Epithelial cell of esophagus (primary cell): ENCODE results near the gene PIGA.

Experiments used
- DNase-seq: peaks from one replicate; pipeline ENCODE4 v3.0.0; 2010; ENCODE audit warnings: low read depth
- H3K4me3 ChIP-seq: 2 replicates; pipeline ENCODE4 v1.5.1; 2011; ENCODE audit warnings: mild to moderate bottlenecking, low read length, control low read depth
- CTCF ChIP-seq: IDR thresholded peaks from 2 replicates; pipeline ENCODE4 v1.5.1; 2011; ENCODE audit warnings: low read depth, mild to moderate bottlenecking, low read length, control low read depth, inconsistent platforms; ENCODE audit not compliant: insufficient read depth; ENCODE audit errors: missing control alignments

The PIGA gene

GRCh38 chrX:15322072-15322471, 13.3 kb downstream of the PIGA start:
- H3K4me3 ChIP-seq, result no peak overlapping the region
- TF ChIP-seq CTCF, result no peak
- no peak for DNase-seq

GRCh38 chrX:15321447-15321846, 13.9 kb downstream of the PIGA start:
- DNase-seq, result no peak
- no peak for TF ChIP-seq CTCF

GRCh38 chrX:15320297-15320696, 15.0 kb downstream of the PIGA start:
- TF ChIP-seq CTCF, result no peak
- no peak for DNase-seq
- H3K4me3 ChIP-seq, result no peak overlapping the region

More at GRCh38 chrX:15321447-15321846, 13.9 kb downstream of the PIGA start:
- H3K4me3 ChIP-seq, result no peak overlapping the region

GRCh38 chrX:15319075-15319474, 16.2 kb downstream of the PIGA start:
- TF ChIP-seq CTCF, result no peak
- DNase-seq, result no peak

GRCh38 chrX:15315509-15315908, 19.8 kb downstream of the PIGA start, which contains the start of gene ASB11:
TSS of gene ASB11 (minus strand) at chrX:15315640. CDS start at chrX:15315605, 35 bp downstream.
- TF ChIP-seq CTCF, result no peak
- H3K4me3 ChIP-seq, result no peak within 1 kb of the TSS
- no peak for DNase-seq

More at GRCh38 chrX:15319075-15319474, 16.2 kb downstream of the PIGA start:
- H3K4me3 ChIP-seq, result no peak overlapping the region

- DNase-seq, result no peak
- TF ChIP-seq CTCF, result no peak
- H3K4me3 ChIP-seq, result no peak overlapping the region
Measured at GRCh38 chrX:15314472-15314871, 20.9 kb downstream of the PIGA start.

- H3K4me3 ChIP-seq, result no peak overlapping the region
- DNase-seq, result no peak
- no peak for TF ChIP-seq CTCF
Measured at GRCh38 chrX:15311119-15311518, 24.2 kb downstream of the PIGA start.
